HepG2 (cell line): Measurements from ENCODE around the gene MYH16. TPM values are rescaled to one million over a fixed set of nuclear protein-coding genes. Genes with fewer than 3 reads are reported as not detected.

Experiments used
- ATAC-seq: fragments of 200-7000 bp; cut with Tn5 transposase; 3 replicates; pipeline ENCODE4 v1.9.1; 2020; ENCODE audit warnings: mild to moderate bottlenecking, moderate library complexity
- BruUV-seq: library from RNA; stranded (reverse); fragments of 400-500 nt; replicated peaks from 2 replicates; lab custom pipeline; 2021; lab: Mats Ljungman, UMichigan
- CTCF ChIA-PET: fragments of 300-600 bp; formaldehyde crosslinking; extraction: SDS; loops from one replicate; lab custom pipeline; 2021; ENCODE audit warnings: low total read pairs, inconsistent platforms, low intra/inter-chr PET ratio; lab: Yijun Ruan, JAX
- POLR2A ChIA-PET: fragments of 350-600 bp; sonication (Branson Sonifier 250); formaldehyde crosslinking; loops from one replicate; lab custom pipeline; 2020; ENCODE audit warnings: antibody characterized with exemption, inconsistent platforms; lab: Yijun Ruan, JAX
- DNase-seq: peaks from one replicate; pipeline ENCODE4 v3.0.0-alpha.2; 2015; ENCODE audit warnings: low spot score
- FAIRE-seq: peaks from 3 replicates; lab custom pipeline; 2011; peaks lifted over from hg19 to GRCh38; lab: Jason Lieb, UNC
- H2AFZ ChIP-seq: one replicate; pipeline ENCODE4 v1.6.1; 2011; ENCODE audit warnings: low read length, inconsistent platforms
- H3K27ac ChIP-seq: fragments of 300-600 bp; 3 replicates; pipeline ENCODE4 v1.8.0; 2011; ENCODE audit warnings: mixed run types, mild to moderate bottlenecking, mixed read lengths, low read length, inconsistent platforms; ENCODE audit not compliant: insufficient read depth; ENCODE audit errors: extremely low read length
- H3K27me3 ChIP-seq, 2 experiments: fragments of 200-600 bp in 1 of 2; 2 replicates in 1 of 2; 3 replicates in 1 of 2; pipeline versions ENCODE4 v1.6.0 to v1.8.0; 2011; ENCODE audit warnings: low read length in 2 of 2, mild to moderate bottlenecking in 2 of 2, moderate library complexity in 2 of 2, inconsistent platforms in 1 of 2; ENCODE audit not compliant: insufficient read depth in 2 of 2, control insufficient read depth in 1 of 2
- H3K36me3 ChIP-seq, 2 experiments: fragments of 200-600 bp in 1 of 2; replicated peaks in 1 of 2; 2 replicates in 1 of 2; 3 replicates in 1 of 2; pipeline versions ENCODE4 v1.5.1 to v1.8.0; 2011; ENCODE audit warnings: low read length in 2 of 2, inconsistent platforms in 1 of 2; ENCODE audit not compliant: insufficient read depth in 2 of 2, control insufficient read depth in 1 of 2
- H3K4me1 ChIP-seq: 2 replicates; pipeline ENCODE4 v1.5.1; 2012; ENCODE audit warnings: low read length, inconsistent platforms; ENCODE audit not compliant: insufficient read depth
- H3K4me2 ChIP-seq: 2 replicates; pipeline ENCODE4 v1.6.0; 2011; ENCODE audit warnings: low read depth, low read length, inconsistent platforms
- H3K4me3 ChIP-seq, 3 experiments: fragments of 200-600 bp in 1 of 3; sonication (generic), shearing (Covaris generic) in 1 of 3; replicated peaks in 1 of 3; 2 replicates each; pipeline ENCODE4 v1.5.1; 2011 to 2016; ENCODE audit warnings: low read length in 3 of 3, inconsistent platforms in 2 of 3, low read depth in 2 of 3, mild to moderate bottlenecking in 2 of 3, control low read depth in 1 of 3, mixed read lengths in 1 of 3; ENCODE audit not compliant: insufficient read depth in 1 of 3
- H3K79me2 ChIP-seq: one replicate; pipeline ENCODE4 v1.6.1; 2011; ENCODE audit warnings: low read length, inconsistent platforms; ENCODE audit not compliant: insufficient read depth
- H3K9ac ChIP-seq: 2 replicates; pipeline ENCODE4 v1.6.0; 2011; ENCODE audit warnings: mild to moderate bottlenecking, low read depth, low read length, inconsistent platforms; ENCODE audit not compliant: insufficient read depth
- H3K9me3 ChIP-seq: 2 replicates; pipeline ENCODE4 v1.5.1; 2012; ENCODE audit warnings: mild to moderate bottlenecking, low read length
- H4K20me1 ChIP-seq: 2 replicates; pipeline ENCODE4 v1.6.0; 2011; ENCODE audit warnings: inconsistent platforms, mild to moderate bottlenecking, low read length, moderate library complexity; ENCODE audit not compliant: insufficient read depth
- GTF3A ChIP-seq: sonication (generic); formaldehyde crosslinking; conservative IDR thresholded peaks from 2 replicates; pipeline ENCODE4 v1.4.0; 2020; ENCODE audit warnings: mild to moderate bottlenecking, missing genetic modification reagents
- HNF4A ChIP-seq: sonication (generic); formaldehyde crosslinking; IDR thresholded peaks from 2 replicates; pipeline ENCODE4 v1.4.0; 2020; ENCODE audit warnings: missing genetic modification reagents
- IKZF4 ChIP-seq: sonication (generic); formaldehyde crosslinking; IDR thresholded peaks from 2 replicates; pipeline ENCODE4 v1.5.1; 2020; ENCODE audit warnings: borderline replicate concordance, mild to moderate bottlenecking, low read depth, missing genetic modification reagents; ENCODE audit errors: not compliant biosample characterization
- KLF6 ChIP-seq: IDR thresholded peaks from 2 replicates; pipeline ENCODE4 v1.8.0; 2016; ENCODE audit warnings: missing biosample characterization, missing genetic modification reagents
- PRMT3 ChIP-seq: sonication (generic); formaldehyde crosslinking; IDR thresholded peaks from 2 replicates; pipeline ENCODE4 v1.8.1; 2022; ENCODE audit warnings: low read depth, mild to moderate bottlenecking, moderate library complexity, missing genetic modification reagents, borderline replicate concordance
- RNF219 ChIP-seq: sonication (generic); formaldehyde crosslinking; IDR thresholded peaks from 2 replicates; pipeline ENCODE4 v1.5.0; 2020; ENCODE audit warnings: mild to moderate bottlenecking, missing genetic modification reagents
- RXRA ChIP-seq: sonication (generic); formaldehyde crosslinking; IDR thresholded peaks from 2 replicates; pipeline ENCODE4 v1.5.1; 2020; ENCODE audit warnings: missing genetic modification reagents
- TFDP2 ChIP-seq: sonication (generic); formaldehyde crosslinking; IDR thresholded peaks from 2 replicates; pipeline ENCODE4 v1.4.0; 2020; ENCODE audit warnings: missing genetic modification reagents
- TRIM24 ChIP-seq: sonication (generic); formaldehyde crosslinking; IDR thresholded peaks from 2 replicates; pipeline ENCODE4 v1.8.0; 2022; ENCODE audit warnings: mild to moderate bottlenecking, missing genetic modification reagents
- TSC22D2 ChIP-seq: sonication (generic); formaldehyde crosslinking; IDR thresholded peaks from 2 replicates; pipeline ENCODE4 v1.5.1; 2020; ENCODE audit warnings: missing genetic modification reagents, mild to moderate bottlenecking, borderline replicate concordance
- ZNF329 ChIP-seq: sonication (generic); formaldehyde crosslinking; IDR thresholded peaks from 2 replicates; pipeline ENCODE4 v1.9.0; 2021; ENCODE audit warnings: low read depth, mild to moderate bottlenecking, missing genetic modification reagents
- ZNF891 ChIP-seq: sonication (generic); formaldehyde crosslinking; IDR thresholded peaks from 2 replicates; pipeline ENCODE4 v1.5.0; 2020; ENCODE audit warnings: mild to moderate bottlenecking, missing genetic modification reagents
- ZZZ3 ChIP-seq: sonication (generic); formaldehyde crosslinking; IDR thresholded peaks from 2 replicates; pipeline ENCODE4 v1.4.0; 2020; ENCODE audit warnings: missing genetic modification reagents, mild to moderate bottlenecking, borderline replicate concordance
- WGBS: methylation state at CpG from one replicate; pipeline ENCODE4 v1.1.6; 2017; ENCODE audit warnings: low lambda C conversion rate; 5-methylcytosine and 5-hydroxymethylcytosine counted together
- in situ Hi-C: cut with HindIII; loops from 2 replicates; pipeline ENCODE4 v1.10.0; 2017; ENCODE audit warnings: low pct_unique_long_range_greater_than_20kb; ENCODE audit not compliant: extremely low pct_ligation_motif_present
- intact Hi-C: fragments of 100-400 bp; cut with micrococcal nuclease; formaldehyde crosslinking; loops from one replicate; pipeline ENCODE4 v1.10.0; 2022; ENCODE audit not compliant: unreplicated experiment
- polyA plus RNA-seq, 8 experiments: library from polyadenylated mRNA; depleted of rRNA in 3 of 8; stranded (reverse) in 7 of 8; unstranded in 1 of 8; fragments of >200 nt; fragmentation: Illumina TruSeq in 4 of 8; extraction: Trizol in 4 of 8; gene quantifications; 2 replicates each; pipeline versions ENCODE4 v1.2.1 to v1.2.3, GENCODE V29; 2011 to 2016; ENCODE audit warnings: low read depth in 4 of 8, missing spikeins in 1 of 8, mixed read lengths in 1 of 8; ENCODE audit not compliant: insufficient read depth in 1 of 8
- total RNA-seq, 5 experiments: library from RNA; depleted of rRNA; stranded (reverse); fragments of >200 nt; fragmentation: Illumina TruSeq; extraction: Trizol; gene quantifications; 2 replicates each; pipeline ENCODE4 v1.2.3, GENCODE V29; 2016; ENCODE audit warnings: low read depth in 1 of 5
- TF ChIP-seq, protein P1 (sequence below): sonication (generic); formaldehyde crosslinking; IDR thresholded peaks from 2 replicates; pipeline ENCODE4 v1.5.0; 2020; ENCODE audit warnings: mild to moderate bottlenecking, missing genetic modification reagents, borderline replicate concordance
- TF ChIP-seq, protein P2 (sequence below), 2 experiments: IDR thresholded peaks; 2 replicates each; pipeline ENCODE4 v1.6.1; 2011 to 2012; ENCODE audit warnings: low read length in 2 of 2, borderline replicate concordance in 1 of 2, low read depth in 1 of 2, mild to moderate bottlenecking in 1 of 2, moderate library complexity in 1 of 2

MYH16 gene
- total and polyA plus RNA-seq, 2 of the 13 experiments (the other 11 are each of a cell fraction or from before 2014, with no cell fraction given), result 0.05 to 0.15 TPM

- intact Hi-C loops, result no loop called here
- BruUV-seq, result no TSS peak
- no peaks in the 10 kb centered on the region for H3K79me2 ChIP-seq
- TF ChIP-seq RNF219, result no peak
- TF ChIP-seq, protein P1, sequence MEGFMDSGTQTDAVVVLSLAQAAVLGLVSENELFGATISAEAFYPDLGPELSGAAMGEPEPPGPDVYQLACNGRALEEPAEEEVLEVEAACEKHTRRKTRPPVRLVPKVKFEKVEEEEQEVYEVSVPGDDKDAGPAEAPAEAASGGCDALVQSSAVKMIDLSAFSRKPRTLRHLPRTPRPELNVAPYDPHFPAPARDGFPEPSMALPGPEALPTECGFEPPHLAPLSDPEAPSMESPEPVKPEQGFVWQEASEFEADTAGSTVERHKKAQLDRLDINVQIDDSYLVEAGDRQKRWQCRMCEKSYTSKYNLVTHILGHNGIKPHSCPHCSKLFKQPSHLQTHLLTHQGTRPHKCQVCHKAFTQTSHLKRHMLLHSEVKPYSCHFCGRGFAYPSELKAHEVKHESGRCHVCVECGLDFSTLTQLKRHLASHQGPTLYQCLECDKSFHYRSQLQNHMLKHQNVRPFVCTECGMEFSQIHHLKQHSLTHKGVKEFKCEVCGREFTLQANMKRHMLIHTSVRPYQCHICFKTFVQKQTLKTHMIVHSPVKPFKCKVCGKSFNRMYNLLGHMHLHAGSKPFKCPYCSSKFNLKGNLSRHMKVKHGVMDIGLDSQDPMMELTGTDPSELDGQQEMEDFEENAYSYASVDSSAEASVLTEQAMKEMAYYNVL (CRISPR knock-in tag), result no peak
- no peak for TF ChIP-seq ZNF891
- TF ChIP-seq TSC22D2 (CRISPR knock-in tag), result no peak
- no peak for TF ChIP-seq ZNF329 (CRISPR knock-in tag)
- no peak for TF ChIP-seq TRIM24
- no peak for TF ChIP-seq KLF6 (CRISPR knock-in tag)
- no peak for TF ChIP-seq RXRA (CRISPR knock-in tag)
- TF ChIP-seq HNF4A, result no peak
- TF ChIP-seq TFDP2, result no peak
- TF ChIP-seq PRMT3 (CRISPR knock-in tag), result no peak
- no peak for TF ChIP-seq GTF3A (CRISPR knock-in tag)
- TF ChIP-seq IKZF4 (CRISPR knock-in tag), result no peak
- no peak for TF ChIP-seq ZZZ3 (CRISPR knock-in tag)
- TF ChIP-seq, protein P2, sequence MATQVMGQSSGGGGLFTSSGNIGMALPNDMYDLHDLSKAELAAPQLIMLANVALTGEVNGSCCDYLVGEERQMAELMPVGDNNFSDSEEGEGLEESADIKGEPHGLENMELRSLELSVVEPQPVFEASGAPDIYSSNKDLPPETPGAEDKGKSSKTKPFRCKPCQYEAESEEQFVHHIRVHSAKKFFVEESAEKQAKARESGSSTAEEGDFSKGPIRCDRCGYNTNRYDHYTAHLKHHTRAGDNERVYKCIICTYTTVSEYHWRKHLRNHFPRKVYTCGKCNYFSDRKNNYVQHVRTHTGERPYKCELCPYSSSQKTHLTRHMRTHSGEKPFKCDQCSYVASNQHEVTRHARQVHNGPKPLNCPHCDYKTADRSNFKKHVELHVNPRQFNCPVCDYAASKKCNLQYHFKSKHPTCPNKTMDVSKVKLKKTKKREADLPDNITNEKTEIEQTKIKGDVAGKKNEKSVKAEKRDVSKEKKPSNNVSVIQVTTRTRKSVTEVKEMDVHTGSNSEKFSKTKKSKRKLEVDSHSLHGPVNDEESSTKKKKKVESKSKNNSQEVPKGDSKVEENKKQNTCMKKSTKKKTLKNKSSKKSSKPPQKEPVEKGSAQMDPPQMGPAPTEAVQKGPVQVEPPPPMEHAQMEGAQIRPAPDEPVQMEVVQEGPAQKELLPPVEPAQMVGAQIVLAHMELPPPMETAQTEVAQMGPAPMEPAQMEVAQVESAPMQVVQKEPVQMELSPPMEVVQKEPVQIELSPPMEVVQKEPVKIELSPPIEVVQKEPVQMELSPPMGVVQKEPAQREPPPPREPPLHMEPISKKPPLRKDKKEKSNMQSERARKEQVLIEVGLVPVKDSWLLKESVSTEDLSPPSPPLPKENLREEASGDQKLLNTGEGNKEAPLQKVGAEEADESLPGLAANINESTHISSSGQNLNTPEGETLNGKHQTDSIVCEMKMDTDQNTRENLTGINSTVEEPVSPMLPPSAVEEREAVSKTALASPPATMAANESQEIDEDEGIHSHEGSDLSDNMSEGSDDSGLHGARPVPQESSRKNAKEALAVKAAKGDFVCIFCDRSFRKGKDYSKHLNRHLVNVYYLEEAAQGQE (IDR thresholded peaks at IDR 0.05; ENCODE audit: borderline replicate concordance in 1 of 2, low read depth in 1 of 2, low read length in 2 of 2), result no peak
Measured at GRCh38 chr7:99257065-99257464, 15.6 kb upstream of the MYH16 start.

More at GRCh38 chr7:99257065-99257464, 15.6 kb upstream of the MYH16 start:
- no peaks in the 10 kb centered on the region for H3K9me3 ChIP-seq
- no peaks in the 10 kb centered on the region; a peak in 2 of 5 replicates for H3K27me3 ChIP-seq
- no peaks in the 10 kb centered on the region for H4K20me1 ChIP-seq
- peaks cover 5% of the 10 kb centered on the region; the same call in 1 of the 2 replicates for H3K4me1 ChIP-seq
- 63% methylated on average over 10 of the region's 10 CpGs for WGBS
- FAIRE-seq (no peak), ATAC-seq (no peak), DNase-seq (no peak)
- CTCF ChIA-PET, result no interaction called here
- no peak overlapping the region for H2AFZ ChIP-seq
- no peak overlapping the region for H3K27ac ChIP-seq
- no peak overlapping the region for H3K4me2 ChIP-seq
- H3K4me3 ChIP-seq, result no peak overlapping the region
- H3K9ac ChIP-seq, result no peak overlapping the region
- POLR2A ChIA-PET, result no interaction called here
- H3K36me3 ChIP-seq, result no peaks in the 10 kb centered on the region
- in situ Hi-C loops, result no loop called here
